Tibial nerve (tissue), 3 donors: ENCODE data around the gene WBP11.

Source experiments
- CTCF ChIP-seq, 5 experiments: fragments of 200-600 bp in 3 of 5; fragments of 450-650 bp in 2 of 5; sonication (generic) in 3 of 5; IDR thresholded peaks; one replicate each; pipeline ENCODE4 v1.5.1; 2016 to 2019; ENCODE audit warnings: antibody characterized with exemption in 5 of 5, mild to moderate bottlenecking in 3 of 5, moderate library complexity in 2 of 5
- POLR2A ChIP-seq, 2 donors: fragments of 450-650 bp; IDR thresholded peaks; one replicate each; pipeline ENCODE4 v1.6.1; 2017; ENCODE audit warnings: antibody characterized with exemption in 2 of 2, mild to moderate bottlenecking in 2 of 2, moderate library complexity in 2 of 2

GRCh38 chr12:14833336-14833735, 30.1 kb upstream of the WBP11 start:
- TF ChIP-seq POLR2A (IDR thresholded peaks at IDR 0.05) (no peak), CTCF (IDR thresholded peaks at IDR 0.05) (no peak)
